Measurements from ENCODE around the gene CDX2.

Gene CDX2

GRCh38 chr13:27925220-27925991 lies 43.7 kb downstream of the CDX2 start:
- no peak for DNase-seq
- Histone ChIP-seq H3K27me3 (ENCODE audit: control insufficient read depth in 1 of 2, insufficient read depth in 1 of 2, low read length in 2 of 2) (peaks cover 100% of the 10 kb centered on the region in 2 experiments), H3K18ac (ENCODE audit: low read depth in 1 of 2, low read length in 2 of 2) (no peak overlapping the region), H3K9me3 (ENCODE audit: control insufficient read depth, low read length) (peaks cover 13% of the 10 kb centered on the region), H3K9ac (ENCODE audit: low read length) (no peak overlapping the region), H3K14ac (ENCODE audit: low read length in 2 of 2) (no peak overlapping the region), H3K4me3 (ENCODE audit: insufficient read depth in 1 of 2, low read depth in 1 of 2, low read length in 2 of 2) (no peak overlapping the region), H3K23ac (ENCODE audit: low read length in 2 of 2) (no peak overlapping the region), H2AFZ (ENCODE audit: low read depth, low read length) (no peak overlapping the region), H3K4me1 (ENCODE audit: control insufficient read depth, insufficient read depth, low read depth, low read length) (peaks cover 15% of the 10 kb centered on the region), H2BK12ac (ENCODE audit: low read length in 2 of 2) (no peak overlapping the region), H3K4me2 (ENCODE audit: low read length, poor library complexity, severe bottlenecking) (no peak overlapping the region), H3K79me1 (replicated peaks; ENCODE audit: low read length, poor library complexity, severe bottlenecking) (no peaks in the 10 kb centered on the region), H2BK5ac (ENCODE audit: low read depth, low read length, poor library complexity, severe bottlenecking) (no peak overlapping the region), H4K8ac (ENCODE audit: low read length) (no peak overlapping the region), H2BK120ac (ENCODE audit: low read depth, low read length) (no peak overlapping the region), H4K91ac (ENCODE audit: low read length) (no peak overlapping the region), H2BK15ac (ENCODE audit: low read depth, poor library complexity, severe bottlenecking) (no peak overlapping the region), H3K36me3 (ENCODE audit: control insufficient read depth in 1 of 2, insufficient read depth in 2 of 2, low read depth in 1 of 2, low read length in 2 of 2) (no peaks in the 10 kb centered on the region), H2AK5ac (ENCODE audit: low read length, severe bottlenecking) (no peak overlapping the region), H3K27ac (ENCODE audit: low read length, poor library complexity, severe bottlenecking) (no peak overlapping the region), H3K4ac (ENCODE audit: low read depth in 1 of 2, low read length in 2 of 2) (no peak overlapping the region)
- 61% methylated on average over 8 of the region's 9 CpGs for WGBS

DNA sequence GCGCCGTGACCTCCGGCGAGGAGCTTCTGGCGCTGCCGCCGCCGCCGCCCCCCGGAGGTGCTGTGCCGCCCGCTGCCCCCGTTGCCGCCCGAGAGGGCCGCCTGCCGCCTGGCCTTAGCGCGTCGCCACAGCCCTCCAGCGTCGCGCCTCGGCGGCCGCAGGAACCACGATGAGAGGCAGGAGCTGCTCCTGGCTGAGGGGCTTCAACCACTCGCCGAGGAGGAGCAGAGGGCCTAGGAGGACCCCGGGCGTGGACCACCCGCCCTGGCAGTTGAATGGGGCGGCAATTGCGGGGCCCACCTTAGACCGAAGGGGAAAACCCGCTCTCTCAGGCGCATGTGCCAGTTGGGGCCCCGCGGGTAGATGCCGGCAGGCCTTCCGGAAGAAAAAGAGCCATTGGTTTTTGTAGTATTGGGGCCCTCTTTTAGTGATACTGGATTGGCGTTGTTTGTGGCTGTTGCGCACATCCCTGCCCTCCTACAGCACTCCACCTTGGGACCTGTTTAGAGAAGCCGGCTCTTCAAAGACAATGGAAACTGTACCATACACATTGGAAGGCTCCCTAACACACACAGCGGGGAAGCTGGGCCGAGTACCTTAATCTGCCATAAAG lies 44.5 kb downstream of the CDX2 start:
- Histone ChIP-seq H2AK5ac (ENCODE audit: low read length, severe bottlenecking) (no peak overlapping the region), H3K36me3 (ENCODE audit: control insufficient read depth in 1 of 2, insufficient read depth in 2 of 2, low read depth in 1 of 2, low read length in 2 of 2) (no peaks in the 10 kb centered on the region), H3K4ac (ENCODE audit: low read depth in 1 of 2, low read length in 2 of 2) (no peak overlapping the region), H3K9ac (ENCODE audit: low read length) (no peak overlapping the region), H3K23ac (ENCODE audit: low read length in 2 of 2) (no peak overlapping the region), H2AFZ (ENCODE audit: low read depth, low read length) (no peak overlapping the region), H4K91ac (ENCODE audit: low read length) (no peak overlapping the region), H3K4me3 (ENCODE audit: insufficient read depth in 1 of 2, low read depth in 1 of 2, low read length in 2 of 2) (no peak overlapping the region), H3K27ac (ENCODE audit: low read length, poor library complexity, severe bottlenecking) (no peak overlapping the region), H2BK15ac (ENCODE audit: low read depth, poor library complexity, severe bottlenecking) (no peak overlapping the region), H3K27me3 (ENCODE audit: control insufficient read depth in 1 of 2, insufficient read depth in 1 of 2, low read length in 2 of 2) (peaks cover 97 to 98% of the 10 kb centered on the region in 2 experiments), H2BK5ac (ENCODE audit: low read depth, low read length, poor library complexity, severe bottlenecking) (no peak overlapping the region), H3K4me2 (ENCODE audit: low read length, poor library complexity, severe bottlenecking) (no peak overlapping the region), H2BK12ac (ENCODE audit: low read length in 2 of 2) (no peak overlapping the region), H3K4me1 (ENCODE audit: control insufficient read depth, insufficient read depth, low read depth, low read length) (peaks cover 23% of the 10 kb centered on the region), H3K9me3 (ENCODE audit: control insufficient read depth, low read length) (peaks cover 9% of the 10 kb centered on the region), H3K79me1 (replicated peaks; ENCODE audit: low read length, poor library complexity, severe bottlenecking) (no peaks in the 10 kb centered on the region), H3K18ac (ENCODE audit: low read depth in 1 of 2, low read length in 2 of 2) (no peak overlapping the region), H4K8ac (ENCODE audit: low read length) (no peak overlapping the region), H3K14ac (ENCODE audit: low read length in 2 of 2) (no peak overlapping the region), H2BK120ac (ENCODE audit: low read depth, low read length) (no peak overlapping the region)
- DNase-seq, result no peak
- 8% methylated on average over 44 of the region's 46 CpGs for WGBS

GRCh38 chr13:27923794-27924528 lies 45.2 kb downstream of the CDX2 start:
- no peak overlapping the region for H2AFZ ChIP-seq (ENCODE audit: low read depth, low read length)
- H2BK15ac ChIP-seq (ENCODE audit: low read depth, poor library complexity, severe bottlenecking), result no peak overlapping the region
- no peak overlapping the region for H3K14ac ChIP-seq (ENCODE audit: low read length in 2 of 2)
- no peak overlapping the region for H3K4ac ChIP-seq (ENCODE audit: low read depth in 1 of 2, low read length in 2 of 2)
- no peak for DNase-seq
- no peak overlapping the region for H3K18ac ChIP-seq (ENCODE audit: low read depth in 1 of 2, low read length in 2 of 2)
- no peak overlapping the region for H3K27ac ChIP-seq (ENCODE audit: low read length, poor library complexity, severe bottlenecking)
- H3K9ac ChIP-seq (ENCODE audit: low read length), result no peak overlapping the region
- H3K23ac ChIP-seq (ENCODE audit: low read length in 2 of 2), result no peak overlapping the region
- H2AK5ac ChIP-seq (ENCODE audit: low read length, severe bottlenecking), result no peak overlapping the region
- H3K27me3 ChIP-seq (ENCODE audit: control insufficient read depth in 1 of 2, insufficient read depth in 1 of 2, low read length in 2 of 2), result peaks cover 97 to 98% of the 10 kb centered on the region in 2 experiments
- H3K36me3 ChIP-seq (ENCODE audit: control insufficient read depth in 1 of 2, insufficient read depth in 2 of 2, low read depth in 1 of 2, low read length in 2 of 2), result no peaks in the 10 kb centered on the region
- H4K91ac ChIP-seq (ENCODE audit: low read length), result no peak overlapping the region
- no peak overlapping the region for H2BK5ac ChIP-seq (ENCODE audit: low read depth, low read length, poor library complexity, severe bottlenecking)
- no peak overlapping the region for H4K8ac ChIP-seq (ENCODE audit: low read length)
- H3K4me1 ChIP-seq (ENCODE audit: control insufficient read depth, insufficient read depth, low read depth, low read length), result peaks cover 24% of the 10 kb centered on the region
- no peak overlapping the region for H2BK120ac ChIP-seq (ENCODE audit: low read depth, low read length)
- no peak overlapping the region for H2BK12ac ChIP-seq (ENCODE audit: low read length in 2 of 2)
- H3K9me3 ChIP-seq (ENCODE audit: control insufficient read depth, low read length), result peaks cover 6% of the 10 kb centered on the region
- H3K4me2 ChIP-seq (ENCODE audit: low read length, poor library complexity, severe bottlenecking), result no peak overlapping the region
- 5% methylated on average over 47 of the region's 48 CpGs for WGBS
- H3K4me3 ChIP-seq (ENCODE audit: insufficient read depth in 1 of 2, low read depth in 1 of 2, low read length in 2 of 2), result no peak overlapping the region
- no peaks in the 10 kb centered on the region for H3K79me1 ChIP-seq (replicated peaks; ENCODE audit: low read length, poor library complexity, severe bottlenecking)
